Measurements from ENCODE around the gene SLC35F3.

GRCh38 chr1:234089396-234089795, 184.9 kb downstream of the SLC35F3 start:
- TF ChIP-seq CTCF (IDR thresholded peaks at IDR 0.05), result no peak
- TF ChIP-seq POLR2A (IDR thresholded peaks at IDR 0.05), result no peak

Measured in adrenal gland (tissue), 5 donors.